Lower leg skin (tissue), 3 donors: ENCODE measurements around the gene LRSAM1.

Experiments used
- CTCF ChIP-seq, 3 donors: fragments of 450-650 bp; IDR thresholded peaks; one replicate each; pipeline ENCODE4 v1.5.1; 2016; ENCODE audit warnings: antibody characterized with exemption in 3 of 3, mild to moderate bottlenecking in 3 of 3, moderate library complexity in 2 of 3
- POLR2A ChIP-seq, 2 donors: fragments of 450-650 bp; IDR thresholded peaks; one replicate each; pipeline ENCODE4 v1.6.1; 2016 to 2017; ENCODE audit warnings: antibody characterized with exemption in 2 of 2, mild to moderate bottlenecking in 1 of 2, moderate library complexity in 1 of 2

- no peak for TF ChIP-seq CTCF (IDR thresholded peaks at IDR 0.05)
- no peak for TF ChIP-seq POLR2A (IDR thresholded peaks at IDR 0.05)
Observed at GRCh38 chr9:127505396-127506116, 54.2 kb downstream of the LRSAM1 start.
